HepG2 (cell line): Measurements from ENCODE around the gene CSTB. TPM values are rescaled to one million over a fixed set of nuclear protein-coding genes. Genes with fewer than 3 reads are reported as not detected.

Experiments
- CREB3 ChIP-seq: sonication (generic); formaldehyde crosslinking; IDR thresholded peaks from 2 replicates; pipeline ENCODE4 v1.5.0; 2020; ENCODE audit warnings: missing genetic modification reagents
- EED ChIP-seq: sonication (generic); formaldehyde crosslinking; IDR thresholded peaks from 2 replicates; pipeline ENCODE4 v1.5.0; 2020; ENCODE audit warnings: mild to moderate bottlenecking, missing genetic modification reagents
- GLI4 ChIP-seq: sonication (generic); formaldehyde crosslinking; IDR thresholded peaks from 2 replicates; pipeline ENCODE4 v1.5.1; 2020; ENCODE audit warnings: missing genetic modification reagents, mild to moderate bottlenecking, moderate library complexity, borderline replicate concordance
- GPBP1L1 ChIP-seq: sonication (generic); formaldehyde crosslinking; IDR thresholded peaks from 2 replicates; pipeline ENCODE4 v1.5.0; 2020; ENCODE audit warnings: mild to moderate bottlenecking, missing genetic modification reagents
- GTF2F1 ChIP-seq: fragments of 150-350 bp; IDR thresholded peaks from 2 replicates; pipeline ENCODE4 v1.6.1; 2014; ENCODE audit warnings: low read length
- HNF1B ChIP-seq: sonication (generic); formaldehyde crosslinking; IDR thresholded peaks from 2 replicates; pipeline ENCODE4 v1.5.1; 2020; ENCODE audit warnings: mild to moderate bottlenecking, moderate library complexity, missing genetic modification reagents
- LBX2 ChIP-seq: sonication (generic); formaldehyde crosslinking; IDR thresholded peaks from 2 replicates; pipeline ENCODE4 v1.5.0; 2020; ENCODE audit warnings: missing genetic modification reagents, mild to moderate bottlenecking, borderline replicate concordance
- MAFF ChIP-seq: IDR thresholded peaks from 2 replicates; pipeline ENCODE4 v1.6.1; 2011; ENCODE audit warnings: low read depth, low read length, improper control_type of control experiment
- MED8 ChIP-seq: sonication (generic); formaldehyde crosslinking; IDR thresholded peaks from 2 replicates; pipeline ENCODE4 v1.8.1; 2023; ENCODE audit warnings: mild to moderate bottlenecking, missing genetic modification reagents; ENCODE audit not compliant: insufficient replicate concordance
- NFRKB ChIP-seq: fragments of 450-650 bp; IDR thresholded peaks from 2 replicates; pipeline ENCODE4 v1.6.1; 2017
- NR3C1 ChIP-seq: sonication (generic); formaldehyde crosslinking; IDR thresholded peaks from 2 replicates; pipeline ENCODE4 v1.4.0; 2020; ENCODE audit warnings: missing genetic modification reagents
- PITX1 ChIP-seq: sonication (generic); formaldehyde crosslinking; IDR thresholded peaks from 2 replicates; pipeline ENCODE4 v1.5.1; 2020; ENCODE audit warnings: mild to moderate bottlenecking, missing genetic modification reagents
- RELA ChIP-seq: sonication (generic); formaldehyde crosslinking; IDR thresholded peaks from 2 replicates; pipeline ENCODE4 v1.4.0; 2020; ENCODE audit warnings: missing genetic modification reagents
- RFX3 ChIP-seq: IDR thresholded peaks from 2 replicates; pipeline ENCODE4 v1.6.1; 2016; ENCODE audit warnings: missing biosample characterization, missing genetic modification reagents
- SMAD1 ChIP-seq: sonication (generic); formaldehyde crosslinking; IDR thresholded peaks from 2 replicates; pipeline ENCODE4 v1.4.0; 2020; ENCODE audit warnings: missing genetic modification reagents, low read depth, mild to moderate bottlenecking, borderline replicate concordance
- SNAI1 ChIP-seq: sonication (generic); formaldehyde crosslinking; IDR thresholded peaks from 2 replicates; pipeline ENCODE4 v1.5.0; 2020; ENCODE audit warnings: mild to moderate bottlenecking, missing genetic modification reagents, borderline replicate concordance
- SNAPC2 ChIP-seq: sonication (generic); formaldehyde crosslinking; IDR thresholded peaks from 2 replicates; pipeline ENCODE4 v1.8.1; 2022; ENCODE audit warnings: mild to moderate bottlenecking, missing genetic modification reagents
- SRY ChIP-seq: sonication (generic); formaldehyde crosslinking; IDR thresholded peaks from 2 replicates; pipeline ENCODE4 v1.8.0; 2022; ENCODE audit warnings: mild to moderate bottlenecking, missing genetic modification reagents
- TFDP2 ChIP-seq: sonication (generic); formaldehyde crosslinking; IDR thresholded peaks from 2 replicates; pipeline ENCODE4 v1.4.0; 2020; ENCODE audit warnings: missing genetic modification reagents
- TOE1 ChIP-seq: sonication (generic); formaldehyde crosslinking; IDR thresholded peaks from 2 replicates; pipeline ENCODE4 v1.4.0; 2020; ENCODE audit warnings: mild to moderate bottlenecking, missing genetic modification reagents
- ZNF225 ChIP-seq: sonication (generic); formaldehyde crosslinking; IDR thresholded peaks from 2 replicates; pipeline ENCODE4 v1.4.0; 2020; ENCODE audit warnings: mild to moderate bottlenecking, missing genetic modification reagents
- ZNF367 ChIP-seq: sonication (generic); formaldehyde crosslinking; IDR thresholded peaks from 2 replicates; pipeline ENCODE4 v1.4.0; 2020; ENCODE audit warnings: missing genetic modification reagents, borderline replicate concordance
- ZNF451 ChIP-seq: sonication (generic); formaldehyde crosslinking; IDR thresholded peaks from 2 replicates; pipeline ENCODE4 v1.5.0; 2020; ENCODE audit warnings: mild to moderate bottlenecking, missing genetic modification reagents
- ZNF841 ChIP-seq: sonication (generic); formaldehyde crosslinking; IDR thresholded peaks from 2 replicates; pipeline ENCODE4 v1.8.1; 2023; ENCODE audit warnings: missing genetic modification reagents, borderline replicate concordance
- polyA plus RNA-seq, 8 experiments: library from polyadenylated mRNA; depleted of rRNA in 3 of 8; stranded (reverse) in 7 of 8; unstranded in 1 of 8; fragments of >200 nt; fragmentation: Illumina TruSeq in 4 of 8; extraction: Trizol in 4 of 8; gene quantifications; 2 replicates each; pipeline versions ENCODE4 v1.2.1 to v1.2.3, GENCODE V29; 2011 to 2016; ENCODE audit warnings: low read depth in 4 of 8, missing spikeins in 1 of 8, mixed read lengths in 1 of 8; ENCODE audit not compliant: insufficient read depth in 1 of 8
- total RNA-seq, 5 experiments: library from RNA; depleted of rRNA; stranded (reverse); fragments of >200 nt; fragmentation: Illumina TruSeq; extraction: Trizol; gene quantifications; 2 replicates each; pipeline ENCODE4 v1.2.3, GENCODE V29; 2016; ENCODE audit warnings: low read depth in 1 of 5

The CSTB gene
- total and polyA plus RNA-seq, 2 of the 13 experiments (the other 11 are each of a cell fraction or from before 2014, with no cell fraction given): 11.7 to 94.1 TPM

- no peak for TF ChIP-seq MAFF
- 0 out of 2 replicates have a peak, but pooled peaks have one; percentile 8 for TF ChIP-seq GTF2F1
- TF ChIP-seq ZNF841 (CRISPR knock-in tag): no peak
- no peak for TF ChIP-seq RFX3 (CRISPR knock-in tag)
- TF ChIP-seq SRY (CRISPR knock-in tag): peak; percentile 87
- no peak; the same call in 1 of the 2 replicates for TF ChIP-seq ZNF225 (CRISPR knock-in tag)
- TF ChIP-seq SNAPC2: peak; percentile 81
- TF ChIP-seq TFDP2 (CRISPR knock-in tag): peak; percentile 78
- TF ChIP-seq SNAI1: peak; percentile 79; the same call in 1 of the 2 replicates
- peak; percentile 85 for TF ChIP-seq PITX1 (CRISPR knock-in tag)
- TF ChIP-seq CREB3 (CRISPR knock-in tag): no peak
- peak; percentile 65 for TF ChIP-seq MED8 (CRISPR knock-in tag)
- TF ChIP-seq NR3C1 (CRISPR knock-in tag): no peak
- TF ChIP-seq GPBP1L1 (CRISPR knock-in tag): no peak
- peak; percentile 84; the same call in 1 of the 2 replicates for TF ChIP-seq ZNF451 (CRISPR knock-in tag)
- TF ChIP-seq ZNF367: peak; percentile 56; the same call in 1 of the 2 replicates
- no peak for TF ChIP-seq RELA (CRISPR knock-in tag)
- TF ChIP-seq SMAD1 (CRISPR knock-in tag): peak; percentile 49; the same call in 1 of the 2 replicates
- TF ChIP-seq LBX2 (CRISPR knock-in tag): 0 out of 2 replicates have a peak, but pooled peaks have one; percentile 45
- TF ChIP-seq GLI4: no peak
- no peak; the same call in 1 of the 2 replicates for TF ChIP-seq EED (CRISPR knock-in tag)
- no peak for TF ChIP-seq TOE1 (CRISPR knock-in tag)
- no peak for TF ChIP-seq NFRKB
- TF ChIP-seq HNF1B: peak; percentile 78
Observed at GRCh38 chr21:43728467-43729390, 47.4 kb downstream of the CSTB start (continued).
